DMS 273 (cell line): Measurements from ENCODE around the gene WDR76.
"Not testable (repeated sequence)": the region's sequence is repeated elsewhere in the genome, so short reads cannot be mapped to it uniquely, and the experiment has no call there.

Experiments used
- DNase-seq: peaks from one replicate; lab custom pipeline; 2025; ENCODE audit not compliant: unreplicated experiment; lab: John Stamatoyannopoulos, UW

Gene WDR76

DNA sequence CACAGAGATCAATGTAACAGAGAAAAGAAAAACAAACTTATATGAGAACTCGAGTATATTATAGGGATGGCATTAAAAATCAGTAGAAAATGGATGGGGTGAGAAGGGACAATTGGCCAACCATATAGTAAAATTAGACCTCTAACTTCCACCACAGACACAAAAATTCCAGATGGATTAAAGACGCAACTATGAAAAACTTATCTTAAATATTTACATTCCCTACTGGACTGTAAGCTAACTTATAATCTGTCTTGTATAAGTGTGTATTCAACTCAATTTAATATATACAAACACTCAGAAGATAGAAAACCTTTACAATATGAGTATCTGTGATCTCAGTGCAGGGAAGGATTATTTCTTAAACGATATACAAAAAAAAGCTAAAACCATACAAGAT lies 5.3 kb upstream of the WDR76 start:
- no peak for DNase-seq

- peak; percentile 96 for DNase-seq
Observed at GRCh38 chr15:43824302-43825246, 2.2 kb upstream of the WDR76 start, which contains the start of gene MFAP1. TSS of gene MFAP1 (minus strand) at chr15:43824690. CDS start at chr15:43824569, 121 bp downstream.

GRCh38 chr15:43825305-43825704 lies 1.5 kb upstream of the WDR76 start:
- DNase-seq = not testable (repeated sequence)

DNA sequence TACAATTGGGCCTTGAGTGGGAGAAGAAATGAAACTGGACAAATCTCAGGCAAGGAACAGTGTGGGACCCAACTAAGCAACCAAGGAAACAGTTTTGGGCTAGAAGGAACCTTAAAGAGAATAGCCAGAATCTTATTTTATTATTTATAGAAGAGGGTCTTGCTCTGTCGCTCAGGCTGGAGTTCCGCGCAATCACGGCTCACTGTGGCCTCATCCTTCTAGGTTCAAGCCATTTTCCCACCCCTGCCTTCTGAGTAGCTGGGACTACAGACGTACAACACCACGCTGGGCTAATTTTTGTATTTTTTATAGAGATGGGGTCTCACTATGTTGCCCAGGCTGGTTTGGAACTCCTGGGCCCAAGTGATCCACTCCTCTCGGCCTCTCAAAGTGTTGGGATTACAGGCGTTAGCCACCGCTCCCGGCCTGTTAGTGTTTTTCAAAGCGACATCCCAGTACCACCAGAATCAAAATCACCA lies 734 bp upstream of the WDR76 start:
- DNase-seq = no peak

DNA sequence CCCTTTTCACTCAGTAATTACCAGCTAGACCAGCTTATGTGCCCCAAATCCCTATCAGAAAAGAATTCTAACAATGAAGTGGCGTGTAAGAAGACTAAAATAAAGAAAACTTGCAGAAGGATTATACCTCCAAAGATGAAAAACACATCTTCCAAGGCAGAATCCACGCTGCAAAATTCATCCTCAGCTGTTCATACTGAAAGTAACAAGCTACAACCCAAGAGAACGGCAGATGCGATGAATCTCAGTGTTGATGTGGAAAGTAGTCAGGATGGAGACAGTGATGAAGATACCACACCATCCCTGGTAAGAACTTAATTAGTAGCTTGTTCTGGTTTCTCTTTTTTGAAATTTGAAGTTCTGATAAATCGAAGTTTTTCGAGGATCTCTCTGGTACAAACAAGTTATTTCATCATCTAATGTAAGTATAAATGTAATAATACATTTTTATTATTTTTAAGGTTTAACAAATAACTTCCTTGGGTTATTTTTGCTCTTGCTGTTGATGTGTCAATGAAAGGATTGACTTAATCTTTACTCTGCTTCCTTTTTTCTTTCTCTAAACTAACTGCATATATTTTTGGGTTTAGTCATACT lies 1.4 kb downstream of the WDR76 start:
- DNase-seq = peak; percentile 19

- not testable (repeated sequence) for DNase-seq
Observed at GRCh38 chr15:43829951-43830540, 3.2 kb downstream of the WDR76 start.

GRCh38 chr15:43830691-43831275 lies 4.0 kb downstream of the WDR76 start:
- DNase-seq = not testable (repeated sequence)

GRCh38 chr15:43831519-43832052 lies 4.8 kb downstream of the WDR76 start:
- not testable (repeated sequence) for DNase-seq

- DNase-seq = not testable (repeated sequence)
Observed at GRCh38 chr15:43832485-43832884, 5.7 kb downstream of the WDR76 start.

DNA sequence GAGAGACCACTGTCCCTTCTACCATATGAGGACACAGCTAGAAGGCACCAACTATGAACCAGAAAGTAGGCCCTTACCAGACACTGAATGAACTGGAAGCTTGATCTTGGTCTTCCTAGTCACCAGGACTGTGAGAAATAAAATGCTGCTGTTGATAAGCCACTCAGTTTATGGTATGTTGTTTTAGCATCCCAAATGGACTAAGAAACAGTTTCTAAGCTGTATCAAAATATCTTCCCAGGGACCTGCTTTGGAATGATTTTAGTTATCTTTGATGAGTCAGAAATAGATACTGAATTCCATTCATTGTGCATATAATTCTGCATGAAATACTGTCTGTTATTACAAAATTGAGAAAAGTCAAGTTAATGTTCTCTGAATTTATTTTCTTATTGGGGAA lies 18.6 kb downstream of the WDR76 start:
- DNase-seq = no peak

GRCh38 chr15:43851251-43851650 lies 24.4 kb downstream of the WDR76 start:
- no peak for DNase-seq

GRCh38 chr15:43852607-43853006 lies 25.8 kb downstream of the WDR76 start:
- DNase-seq = no peak

- no peak for DNase-seq
Observed at GRCh38 chr15:43854801-43855200, 28.0 kb downstream of the WDR76 start.

- no peak for DNase-seq
Observed at GRCh38 chr15:43859546-43859945, 32.7 kb downstream of the WDR76 start.

- not testable (repeated sequence) for DNase-seq
Observed at GRCh38 chr15:43866636-43867035, 39.8 kb downstream of the WDR76 start.

- DNase-seq = no peak
Observed at GRCh38 chr15:43867096-43867495, 40.3 kb downstream of the WDR76 start.

DNA sequence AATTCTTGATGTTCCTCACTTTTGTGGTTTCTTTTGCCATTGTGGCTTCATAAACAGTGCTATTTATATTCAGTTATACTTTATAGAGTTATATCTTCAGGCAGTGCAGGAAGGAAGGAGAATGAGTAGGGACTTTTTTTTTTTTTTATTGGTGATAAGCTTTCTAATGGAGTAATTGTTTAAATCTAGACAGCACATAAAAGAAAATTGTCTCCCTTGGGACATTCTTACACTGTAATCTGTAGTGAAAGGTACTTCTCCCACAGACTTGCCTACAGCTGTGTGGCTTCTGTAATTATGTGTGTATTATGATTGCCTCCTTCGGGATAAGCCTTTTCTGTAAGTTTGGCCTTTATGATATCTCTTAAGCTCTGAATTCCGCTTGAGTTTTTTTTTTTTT lies 41.6 kb downstream of the WDR76 start:
- no peak for DNase-seq

DNA sequence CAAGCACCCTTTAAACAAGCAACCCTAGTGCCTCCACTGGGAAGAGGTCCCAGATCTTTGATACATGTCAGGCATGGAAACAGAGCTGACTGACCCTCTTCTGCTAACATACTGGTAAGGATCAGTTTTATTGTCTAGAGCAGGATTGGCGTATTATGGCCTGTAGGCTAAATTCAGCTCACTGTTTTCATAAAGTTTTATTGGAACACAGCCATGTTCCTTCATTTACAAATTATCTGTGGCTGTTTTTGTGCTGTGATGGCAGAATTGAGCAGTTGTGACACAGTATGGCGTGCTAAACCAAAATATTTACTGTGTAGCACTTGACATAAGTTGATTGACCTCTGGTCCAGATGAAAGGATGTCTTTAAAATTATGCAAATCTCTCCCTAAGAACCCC lies 45.0 kb downstream of the WDR76 start:
- no peak for DNase-seq

GRCh38 chr15:43872416-43873020 lies 45.7 kb downstream of the WDR76 start:
- peak; percentile 73 for DNase-seq

DNA sequence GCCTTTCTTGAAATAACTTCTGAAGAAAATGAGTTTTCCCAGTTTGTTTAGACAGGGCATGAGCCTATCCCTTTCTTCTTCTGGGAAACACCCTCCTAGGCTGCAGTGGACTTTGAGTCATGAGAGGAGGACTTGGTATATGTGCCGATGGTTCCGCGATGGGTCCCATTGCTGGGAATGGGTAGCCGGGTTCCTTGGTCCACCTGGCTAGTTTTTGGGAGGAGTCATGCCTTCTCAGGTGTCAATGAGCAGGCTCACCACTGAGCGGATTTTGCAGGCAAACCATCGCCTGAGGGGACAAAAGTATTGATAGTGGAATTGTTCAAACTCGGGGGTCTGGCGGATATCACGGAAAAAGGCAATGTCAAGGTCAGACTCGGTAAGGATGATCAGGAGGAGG lies 46.8 kb downstream of the WDR76 start:
- DNase-seq = no peak

- no peak for DNase-seq
Observed at GRCh38 chr15:43876872-43877271, 50.1 kb downstream of the WDR76 start.
